GM19023 (cell line): ENCODE data around the gene UBE2R2.
A peak's percentile ranks its signal among the peaks of the same experiment; 100 is the strongest.
"Not testable (repeated sequence)": the region's sequence is repeated elsewhere in the genome, so short reads cannot be mapped to it uniquely, and the experiment has no call there.

Experiments
- ATAC-seq: cut with Tn5 transposase; IDR thresholded peaks from one replicate; pipeline ENCODE4 v1.9.1; 2021; ENCODE audit warnings: mild to moderate bottlenecking, moderate library complexity; ENCODE audit not compliant: unreplicated experiment

Gene UBE2R2

GRCh38 chr9:33816327-33817252 is at the start of gene UBE2R2:
Gene UBE2R2 (plus strand): TSS chr9:33817160. CDS start chr9:33817758, 598 bp downstream.
- ATAC-seq, result peak; percentile 64

GRCh38 chr9:33770156-33770880 is 46.6 kb upstream of the UBE2R2 start:
- ATAC-seq, result not testable (repeated sequence)

GRCh38 chr9:33773135-33773534 is 43.8 kb upstream of the UBE2R2 start:
- not testable (repeated sequence) for ATAC-seq

- ATAC-seq, result not testable (repeated sequence)
These were observed 42.8 kb upstream of the UBE2R2 start for GRCh38 chr9:33774074-33774659.

- ATAC-seq, result no peak
These were observed 40.4 kb upstream of the UBE2R2 start for GRCh38 chr9:33776578-33776977.

GRCh38 chr9:33778700-33779351 is 38.1 kb upstream of the UBE2R2 start:
- ATAC-seq, result peak; percentile 80

GRCh38 chr9:33780276-33780675 is 36.7 kb upstream of the UBE2R2 start:
- ATAC-seq, result no peak

- no peak for ATAC-seq
These were observed 35.2 kb upstream of the UBE2R2 start for GRCh38 chr9:33781736-33782135.

- no peak for ATAC-seq
These were observed 34.4 kb upstream of the UBE2R2 start for GRCh38 chr9:33782395-33783152.

GRCh38 chr9:33785914-33786313 is 31.0 kb upstream of the UBE2R2 start:
- no peak for ATAC-seq

GRCh38 chr9:33786681-33787080 is 30.3 kb upstream of the UBE2R2 start:
- ATAC-seq, result no peak

GRCh38 chr9:33787839-33788238 is 29.1 kb upstream of the UBE2R2 start:
- no peak for ATAC-seq

GRCh38 chr9:33789429-33789828 is 27.5 kb upstream of the UBE2R2 start:
- ATAC-seq, result not testable (repeated sequence)

- no peak for ATAC-seq
These were observed 25.8 kb upstream of the UBE2R2 start for GRCh38 chr9:33791117-33791516.

GRCh38 chr9:33793496-33793895 is 23.5 kb upstream of the UBE2R2 start:
- ATAC-seq, result not testable (repeated sequence)

GRCh38 chr9:33794560-33794959 is 22.4 kb upstream of the UBE2R2 start:
- ATAC-seq, result no peak

- no peak for ATAC-seq
These were observed 21.7 kb upstream of the UBE2R2 start, which contains the start of gene PRSS3 for GRCh38 chr9:33795281-33795680. Gene PRSS3 (plus strand): TSS chr9:33795561. CDS start chr9:33795574, 13 bp downstream.

- ATAC-seq, result no peak
These were observed 21.1 kb upstream of the UBE2R2 start for GRCh38 chr9:33795819-33796218.

- not testable (repeated sequence) for ATAC-seq
These were observed 20.3 kb upstream of the UBE2R2 start for GRCh38 chr9:33796679-33797078.

- ATAC-seq, result no peak
These were observed 19.1 kb upstream of the UBE2R2 start for GRCh38 chr9:33797837-33798236.
